ENCODE results near the gene SYNJ2. TPM values are rescaled to one million over a fixed set of nuclear protein-coding genes. Genes with fewer than 3 reads are reported as not detected.

Gene SYNJ2
- total RNA-seq, 1 experiment from 2014 or later: 70.0 TPM

- in situ Hi-C loops (cut with HindIII; ENCODE audit: low pct_unique_long_range_greater_than_20kb, low sequenced_read_pairs) (no loop called here), intact Hi-C loops (cut with micrococcal nuclease; ENCODE audit: unreplicated experiment) (no loop called here)
- Histone ChIP-seq H3K4me1 (ENCODE audit: control insufficient read depth, insufficient read depth, low read length) (no peaks in the 10 kb centered on the region), H3K36me3 (ENCODE audit: control insufficient read depth, insufficient read depth, low read length) (peaks cover 50% of the 10 kb centered on the region), H3K9me3 (ENCODE audit: control insufficient read depth, insufficient read depth, low read depth, low read length) (no peaks in the 10 kb centered on the region), H3K27me3 (ENCODE audit: control insufficient read depth, insufficient read depth, low read length) (no peaks in the 10 kb centered on the region), H3K27ac (ENCODE audit: low read length) (no peak overlapping the region), H3K4me3 (ENCODE audit: low read depth in 2 of 2, low read length in 2 of 2) (no peak overlapping the region)
- no peak for DNase-seq (ENCODE audit: low read depth, low spot score)
- no TSS peak for BruUV-seq (replicated peaks)
- TF ChIP-seq CTCF (IDR thresholded peaks at IDR 0.05): no peak
- no peak for TF ChIP-seq POLR2AphosphoS5 (IDR thresholded peaks at IDR 0.05; ENCODE audit: low read depth, low read length)
- TF ChIP-seq REST (IDR thresholded peaks at IDR 0.05; ENCODE audit: insufficient read depth in 1 of 2, low read depth in 2 of 2, low read length in 1 of 2): no peak
- TF ChIP-seq SIN3A (IDR thresholded peaks at IDR 0.05; ENCODE audit: borderline replicate concordance, insufficient read depth, low read depth, low read length): no peak
- TF ChIP-seq TCF7L2 (IDR thresholded peaks at IDR 0.05; ENCODE audit: low read depth, low read length): no peak
- ChIA-PET POLR2A (no interaction called here), CTCF (no interaction called here)
- ATAC-seq: no peak
Observed at GRCh38 chr6:157935786-157936185, 45.9 kb upstream of the SYNJ2 start.

GRCh38 chr6:157937318-157937717 lies 44.3 kb upstream of the SYNJ2 start:
- H3K27me3 ChIP-seq (ENCODE audit: control insufficient read depth, insufficient read depth, low read length): no peaks in the 10 kb centered on the region
- in situ Hi-C loops (cut with HindIII; ENCODE audit: low pct_unique_long_range_greater_than_20kb, low sequenced_read_pairs): no loop called here
- intact Hi-C loops (cut with micrococcal nuclease; ENCODE audit: unreplicated experiment): no loop called here
- H3K4me3 ChIP-seq (ENCODE audit: low read depth in 2 of 2, low read length in 2 of 2): no peak overlapping the region
- ChIA-PET POLR2A (interaction anchor here (0.6 kb wide), 1 partner anchor 24 kb away, joined by 3 read pairs; no protein-coding TSS in a partner anchor), CTCF (no interaction called here)
- DNase-seq (ENCODE audit: low read depth, low spot score) (no peak), ATAC-seq (no peak)
- no peak overlapping the region for H3K27ac ChIP-seq (ENCODE audit: low read length)
- no TSS peak for BruUV-seq (replicated peaks)
- TF ChIP-seq SIN3A (IDR thresholded peaks at IDR 0.05; ENCODE audit: borderline replicate concordance, insufficient read depth, low read depth, low read length) (no peak), POLR2AphosphoS5 (IDR thresholded peaks at IDR 0.05; ENCODE audit: low read depth, low read length) (no peak), REST (IDR thresholded peaks at IDR 0.05; ENCODE audit: insufficient read depth in 1 of 2, low read depth in 2 of 2, low read length in 1 of 2) (no peak), TCF7L2 (IDR thresholded peaks at IDR 0.05; ENCODE audit: low read depth, low read length) (no peak), CTCF (IDR thresholded peaks at IDR 0.05) (no peak)
- no peaks in the 10 kb centered on the region for H3K4me1 ChIP-seq (ENCODE audit: control insufficient read depth, insufficient read depth, low read length)
- no peaks in the 10 kb centered on the region for H3K9me3 ChIP-seq (ENCODE audit: control insufficient read depth, insufficient read depth, low read depth, low read length)
- H3K36me3 ChIP-seq (ENCODE audit: control insufficient read depth, insufficient read depth, low read length): peaks cover 52% of the 10 kb centered on the region
